Body of pancreas (tissue), 4 donors: Measurements from ENCODE around the gene PTPRN.

Experiments used
- POLR2A ChIP-seq, 3 donors: fragments of 450-650 bp; IDR thresholded peaks; one replicate each; pipeline ENCODE4 v1.6.1; 2016; ENCODE audit warnings: antibody characterized with exemption in 3 of 3, mild to moderate bottlenecking in 2 of 3
- TF ChIP-seq, protein P1 (sequence below), 7 experiments: fragments of 450-650 bp in 4 of 7; fragments of 200-600 bp in 3 of 7; sonication (generic) in 3 of 7; IDR thresholded peaks; one replicate each; pipeline ENCODE4 v1.5.1; 2016 to 2019; ENCODE audit warnings: antibody characterized with exemption in 7 of 7

DNA sequence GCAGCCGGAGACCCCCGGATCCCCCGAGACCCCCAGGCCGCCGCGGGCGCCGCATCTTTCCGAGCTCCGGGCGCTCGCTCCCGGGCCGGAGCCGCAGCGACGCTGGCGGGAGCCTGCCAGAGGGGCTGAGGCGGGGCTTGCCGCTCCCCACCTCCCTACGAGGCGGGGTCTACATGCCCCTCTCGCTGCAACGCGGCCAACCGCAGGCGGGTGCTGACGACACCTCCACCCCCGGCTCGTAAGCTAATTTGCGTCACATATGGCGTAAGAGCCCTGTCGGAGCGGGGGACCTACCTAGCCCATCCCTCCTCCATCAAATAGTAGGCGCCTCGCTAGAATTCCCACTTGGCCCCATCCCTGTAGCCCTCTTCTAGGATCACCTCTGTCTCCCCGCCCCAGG, at the start of gene PTPRN:
- TF ChIP-seq, protein P1, sequence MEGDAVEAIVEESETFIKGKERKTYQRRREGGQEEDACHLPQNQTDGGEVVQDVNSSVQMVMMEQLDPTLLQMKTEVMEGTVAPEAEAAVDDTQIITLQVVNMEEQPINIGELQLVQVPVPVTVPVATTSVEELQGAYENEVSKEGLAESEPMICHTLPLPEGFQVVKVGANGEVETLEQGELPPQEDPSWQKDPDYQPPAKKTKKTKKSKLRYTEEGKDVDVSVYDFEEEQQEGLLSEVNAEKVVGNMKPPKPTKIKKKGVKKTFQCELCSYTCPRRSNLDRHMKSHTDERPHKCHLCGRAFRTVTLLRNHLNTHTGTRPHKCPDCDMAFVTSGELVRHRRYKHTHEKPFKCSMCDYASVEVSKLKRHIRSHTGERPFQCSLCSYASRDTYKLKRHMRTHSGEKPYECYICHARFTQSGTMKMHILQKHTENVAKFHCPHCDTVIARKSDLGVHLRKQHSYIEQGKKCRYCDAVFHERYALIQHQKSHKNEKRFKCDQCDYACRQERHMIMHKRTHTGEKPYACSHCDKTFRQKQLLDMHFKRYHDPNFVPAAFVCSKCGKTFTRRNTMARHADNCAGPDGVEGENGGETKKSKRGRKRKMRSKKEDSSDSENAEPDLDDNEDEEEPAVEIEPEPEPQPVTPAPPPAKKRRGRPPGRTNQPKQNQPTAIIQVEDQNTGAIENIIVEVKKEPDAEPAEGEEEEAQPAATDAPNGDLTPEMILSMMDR (IDR thresholded peaks at IDR 0.05) = no peak
- TF ChIP-seq POLR2A (IDR thresholded peaks at IDR 0.05) = peak in 1 of 3 donors; percentile 9
